Uterus (tissue), 4 donors: Measurements from ENCODE around the gene ADAMTS17. TPM values are rescaled to one million over a fixed set of nuclear protein-coding genes. Genes with fewer than 3 reads are reported as not detected.
A peak's percentile ranks its signal among the peaks of the same experiment; 100 is the strongest.

Experiments used
- DNase-seq, 2 donors: peaks; one replicate each; pipeline ENCODE4 v3.0.0-alpha.2; 2019 to 2020
- H3K27ac ChIP-seq, 2 donors: fragments of 200-600 bp; sonication (generic); 1 replicate in 1 of 2; 2 replicates in 1 of 2; pipeline ENCODE4 v1.5.1; 2016 to 2018
- H3K27me3 ChIP-seq, 2 donors: fragments of 200-600 bp; sonication (generic); one replicate each; pipeline ENCODE4 v1.5.1; 2018 to 2019; ENCODE audit warnings: control low read depth in 1 of 2
- H3K36me3 ChIP-seq, 2 donors: fragments of 200-600 bp; sonication (generic); one replicate each; pipeline ENCODE4 v1.5.1; 2019; ENCODE audit warnings: control low read depth in 1 of 2
- H3K4me1 ChIP-seq, 2 donors: fragments of 200-600 bp; sonication (generic); one replicate each; pipeline ENCODE4 v1.5.1; 2018 to 2019; ENCODE audit warnings: control low read depth in 1 of 2
- H3K4me3 ChIP-seq, 2 donors: fragments of 200-600 bp; sonication (generic); 1 replicate in 1 of 2; 2 replicates in 1 of 2; pipeline ENCODE4 v1.5.1; 2018 to 2019; ENCODE audit warnings: mild to moderate bottlenecking in 1 of 2
- H3K9me3 ChIP-seq, 2 donors: fragments of 200-600 bp; sonication (generic); one replicate each; pipeline ENCODE4 v1.5.1; 2019; ENCODE audit warnings: control low read depth in 1 of 2
- CTCF ChIP-seq, 4 experiments: fragments of 200-600 bp in 2 of 4; fragments of 450-650 bp in 2 of 4; sonication (generic) in 2 of 4; IDR thresholded peaks; one replicate each; pipeline ENCODE4 v1.5.1; 2016 to 2019; ENCODE audit warnings: antibody characterized with exemption in 4 of 4, mild to moderate bottlenecking in 2 of 4, moderate library complexity in 1 of 4
- POLR2A ChIP-seq, 2 donors: fragments of 450-650 bp; IDR thresholded peaks; one replicate each; pipeline ENCODE4 v1.6.1; 2016; ENCODE audit warnings: antibody characterized with exemption in 2 of 2, mild to moderate bottlenecking in 1 of 2, moderate library complexity in 1 of 2
- intact Hi-C: fragments of 100-400 bp; cut with DNase I; formaldehyde crosslinking; loops from one replicate; pipeline ENCODE4 v1.15.1; 2023; ENCODE audit warnings: low total_unique reads
- total RNA-seq, 4 donors: library from RNA; depleted of rRNA in 3 of 4; stranded (reverse); fragments of >200 nt in 3 of 4; gene quantifications; one replicate each; pipeline versions ENCODE4 v1.1.0 to v1.2.4, GENCODE V29; 2014 to 2023
- donor health status: DM: yes; HTN: yes; CAD: no.

Gene ADAMTS17
- total RNA-seq, 4 donors from 2014 or later, result 3.1 to 17.1 (median 8.1) TPM; not detected in 1

DNA sequence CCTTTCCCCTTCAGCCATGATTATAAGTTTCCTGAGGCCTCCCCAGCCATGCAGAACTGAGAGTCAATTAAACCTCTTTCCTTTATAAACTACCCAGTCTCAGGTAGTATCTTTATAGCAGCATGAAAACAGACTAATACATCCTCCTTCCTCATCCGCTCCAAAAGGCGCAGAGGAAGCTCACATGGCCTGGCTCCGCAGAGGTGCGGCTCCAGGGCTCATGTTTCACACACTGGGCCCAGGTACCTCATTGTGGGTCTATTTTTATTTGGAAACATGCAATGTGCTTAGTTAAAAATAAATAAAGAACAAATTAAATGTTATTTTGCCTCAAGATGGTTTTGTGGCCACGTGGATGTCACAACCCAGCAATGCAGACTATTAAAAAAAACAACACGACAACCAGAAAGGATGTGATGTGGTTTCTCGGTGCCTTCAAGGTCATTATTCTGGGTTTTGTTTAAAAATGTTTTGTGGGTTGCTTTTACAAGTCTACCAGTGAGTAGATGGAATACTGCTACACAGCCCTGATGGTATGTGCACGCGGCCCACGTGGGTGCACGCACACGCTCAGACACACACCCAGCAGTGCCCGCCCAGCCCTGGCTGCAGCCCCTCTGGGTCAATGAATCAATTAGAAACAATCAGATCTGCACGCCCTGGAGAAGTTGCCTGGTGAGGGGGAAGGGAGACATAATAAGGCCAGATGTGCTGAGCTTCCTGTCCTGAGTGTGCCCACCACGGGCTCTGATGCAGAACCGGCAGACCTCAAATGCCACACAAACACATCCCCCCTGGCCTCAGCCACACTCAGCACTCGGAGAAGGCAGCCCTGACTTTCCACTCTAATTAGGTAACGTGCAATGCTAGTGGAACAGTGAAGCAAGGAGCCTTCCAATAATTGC lies 140.1 kb downstream of the ADAMTS17 start:
- intact Hi-C loops, result no loop called here
- Histone ChIP-seq H3K27ac (peak overlapping the region in 1 of 2 donors; percentile 60), H3K27me3 (no peaks in the 10 kb centered on the region), H3K36me3 (no peaks in the 10 kb centered on the region), H3K9me3 (no peaks in the 10 kb centered on the region), H3K4me3 (no peak overlapping the region), H3K4me1 (no peaks in the 10 kb centered on the region)
- TF ChIP-seq POLR2A (IDR thresholded peaks at IDR 0.05) (no peak), CTCF (IDR thresholded peaks at IDR 0.05) (no peak)
- DNase-seq, result no peak

GRCh38 chr15:100200287-100200880 lies 141.4 kb downstream of the ADAMTS17 start:
- Histone ChIP-seq H3K9me3 (no peaks in the 10 kb centered on the region), H3K4me1 (no peaks in the 10 kb centered on the region), H3K27me3 (no peaks in the 10 kb centered on the region), H3K27ac (no peak overlapping the region), H3K36me3 (no peaks in the 10 kb centered on the region), H3K4me3 (no peak overlapping the region)
- DNase-seq, result no peak
- no peak for TF ChIP-seq CTCF (IDR thresholded peaks at IDR 0.05)
- TF ChIP-seq POLR2A (IDR thresholded peaks at IDR 0.05), result no peak
- intact Hi-C loops, result no loop called here

- intact Hi-C loops, result no loop called here
- Histone ChIP-seq H3K4me3 (no peak overlapping the region), H3K27ac (no peak overlapping the region), H3K9me3 (no peaks in the 10 kb centered on the region), H3K27me3 (no peaks in the 10 kb centered on the region), H3K36me3 (no peaks in the 10 kb centered on the region), H3K4me1 (no peaks in the 10 kb centered on the region)
- no peak for TF ChIP-seq CTCF (IDR thresholded peaks at IDR 0.05)
- no peak for TF ChIP-seq POLR2A (IDR thresholded peaks at IDR 0.05)
- DNase-seq, result no peak
Measured at GRCh38 chr15:100199711-100200286, 142.0 kb downstream of the ADAMTS17 start.

GRCh38 chr15:100198442-100198841 lies 143.3 kb downstream of the ADAMTS17 start:
- H3K27me3 ChIP-seq, result no peaks in the 10 kb centered on the region
- H3K9me3 ChIP-seq, result no peaks in the 10 kb centered on the region
- no peak overlapping the region for H3K4me3 ChIP-seq
- TF ChIP-seq CTCF (IDR thresholded peaks at IDR 0.05), result no peak
- TF ChIP-seq POLR2A (IDR thresholded peaks at IDR 0.05), result no peak
- intact Hi-C loops, result no loop called here
- DNase-seq, result no peak
- H3K27ac ChIP-seq, result no peak overlapping the region
- H3K36me3 ChIP-seq, result no peaks in the 10 kb centered on the region
- H3K4me1 ChIP-seq, result no peaks in the 10 kb centered on the region
